KOPT-K1 (cell line): ENCODE measurements around the gene FOSL1.

Experiments
- H3K27ac ChIP-seq: fragments of 200-600 bp; sonication (generic); 2 replicates; pipeline ENCODE4 v1.5.1; 2016; ENCODE audit warnings: antibody characterized with exemption, mild to moderate bottlenecking, low read depth, low read length; ENCODE audit not compliant: poor library complexity, severe bottlenecking
- H3K36me3 ChIP-seq: fragments of 200-600 bp; sonication (generic); 2 replicates; pipeline ENCODE4 v1.5.1; 2017; ENCODE audit warnings: antibody characterized with exemption, mild to moderate bottlenecking, low read length, moderate library complexity; ENCODE audit not compliant: insufficient read depth
- H3K9me3 ChIP-seq: fragments of 200-600 bp; sonication (generic); 2 replicates; pipeline ENCODE4 v1.5.1; 2017; ENCODE audit warnings: antibody characterized with exemption, low read length, mild to moderate bottlenecking; ENCODE audit not compliant: insufficient read depth, poor library complexity, severe bottlenecking

FOSL1 gene

DNA sequence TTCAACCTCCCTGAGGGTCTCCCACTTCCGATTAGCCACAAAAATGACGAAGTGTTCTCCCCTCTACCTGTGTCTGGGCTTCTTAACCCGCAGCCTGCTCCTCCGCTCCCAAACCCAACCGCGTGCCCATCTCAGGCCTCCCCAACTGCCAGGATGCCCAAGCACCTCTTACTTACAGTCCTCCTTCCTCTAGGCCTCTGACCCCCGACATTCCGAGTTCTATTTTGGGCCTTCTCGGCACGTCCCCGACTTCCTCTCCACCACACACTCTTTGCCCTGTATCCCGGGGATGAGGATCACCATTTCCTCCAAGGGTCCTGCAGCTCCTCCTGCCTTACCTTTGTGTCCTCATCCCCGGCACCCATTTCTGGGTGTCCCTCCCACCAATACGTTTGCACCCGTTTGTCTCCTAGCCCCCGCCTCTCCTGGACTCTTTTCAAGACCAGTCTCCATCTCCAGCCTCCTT is 40.3 kb downstream of the FOSL1 start:
- no peaks in the 10 kb centered on the region for H3K9me3 ChIP-seq
- peaks cover 52% of the 10 kb centered on the region for H3K36me3 ChIP-seq
- H3K27ac ChIP-seq, result peak overlapping the region; percentile 91

DNA sequence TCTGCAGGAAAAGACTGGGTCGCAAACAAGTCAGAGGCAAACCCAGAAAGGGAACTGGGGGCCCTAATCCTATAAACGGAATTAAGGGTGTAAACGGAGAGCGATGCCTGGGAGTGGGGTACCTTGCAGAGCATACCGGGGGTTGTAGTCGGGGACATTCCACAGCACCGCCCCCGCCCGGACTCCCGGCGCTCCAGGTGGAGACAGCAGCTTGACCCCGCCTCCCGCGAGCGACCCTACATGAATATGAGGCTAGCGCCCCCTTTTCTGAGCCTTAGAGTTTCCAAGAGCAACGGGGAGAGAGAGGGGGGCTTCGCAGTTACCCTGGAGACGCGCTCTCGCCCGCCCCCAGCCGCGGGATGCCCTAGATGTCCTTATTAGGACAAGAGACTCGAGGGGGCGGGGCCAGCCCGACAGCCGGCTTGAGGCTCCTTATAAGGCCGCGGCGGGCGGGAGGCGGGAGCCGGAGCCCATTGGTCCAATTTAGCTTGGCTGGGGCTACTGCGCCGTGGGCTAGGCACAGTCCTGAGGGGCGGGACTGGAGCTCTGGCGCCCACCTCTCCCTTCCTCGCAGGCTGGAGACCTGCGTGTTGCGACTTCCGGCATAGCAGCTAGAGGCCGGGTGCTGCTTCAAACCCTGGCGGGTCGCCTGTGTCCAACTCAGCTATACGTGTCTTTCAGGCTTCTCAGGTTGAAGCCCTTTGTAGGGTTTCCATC is 40.9 kb downstream of the FOSL1 start:
- Histone ChIP-seq H3K36me3 (peaks cover 52% of the 10 kb centered on the region), H3K9me3 (no peaks in the 10 kb centered on the region), H3K27ac (peak overlapping the region; percentile 91)

DNA sequence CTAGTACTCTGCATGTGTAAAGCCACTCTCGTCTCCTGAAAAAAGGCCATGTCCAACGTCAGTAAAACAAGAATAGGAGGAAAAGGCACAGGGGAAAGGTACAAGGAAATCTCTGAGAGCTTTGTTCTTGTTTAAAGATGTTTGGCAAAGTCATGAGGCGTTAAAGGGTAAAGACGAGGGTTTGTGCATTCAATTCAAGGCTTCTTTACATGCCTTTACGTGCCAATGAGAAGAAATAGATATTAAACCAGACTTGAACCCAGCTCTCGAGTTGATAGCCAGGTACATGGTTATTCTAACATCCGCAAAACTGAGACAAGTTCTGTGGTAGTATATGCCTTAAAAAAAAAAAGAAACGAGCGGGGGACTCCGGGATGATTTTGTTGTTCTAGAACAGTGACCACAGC is 41.5 kb downstream of the FOSL1 start:
- Histone ChIP-seq H3K9me3 (no peaks in the 10 kb centered on the region), H3K36me3 (peaks cover 52% of the 10 kb centered on the region), H3K27ac (peak overlapping the region; percentile 91)

DNA sequence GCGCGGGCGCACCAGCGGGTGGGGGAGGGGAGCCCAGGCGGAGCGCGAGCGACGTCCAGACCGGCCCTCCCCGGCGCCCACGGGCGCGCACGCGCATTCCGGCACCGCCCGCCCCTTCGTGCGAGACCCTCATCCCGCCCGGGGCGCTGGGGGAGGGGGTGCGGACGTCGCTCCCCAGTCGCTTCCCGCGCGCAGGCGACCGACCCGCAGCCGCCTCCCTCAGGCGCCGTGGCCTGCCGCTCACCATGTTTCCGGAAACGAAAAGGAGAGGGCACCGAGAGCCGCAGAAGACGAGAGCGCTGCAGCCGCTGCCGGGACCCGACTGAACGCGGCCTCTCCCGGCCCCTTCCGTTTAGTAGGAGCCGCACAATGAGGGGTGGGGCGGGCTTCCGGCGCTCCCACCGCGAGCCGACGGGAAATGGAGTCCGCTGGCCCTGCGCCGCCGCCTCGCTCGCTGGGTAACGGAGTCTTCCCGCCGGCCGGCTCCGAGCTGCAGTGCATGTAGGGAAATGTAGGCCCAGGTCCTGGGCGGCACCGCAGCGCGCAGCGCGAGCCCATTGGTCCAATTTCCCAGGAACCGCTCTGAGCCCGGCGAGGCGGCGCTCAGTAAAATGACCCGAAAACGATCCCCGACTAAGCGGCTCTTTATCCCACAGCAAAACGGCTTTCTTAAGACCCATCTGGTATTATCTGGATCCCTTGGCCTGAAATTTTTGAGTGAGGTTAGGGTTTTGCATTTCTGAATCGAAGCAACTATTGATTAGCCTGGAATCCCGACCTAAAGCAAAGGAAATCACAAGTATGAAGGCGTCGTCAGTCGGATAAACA is 42.1 kb downstream of the FOSL1 start, which contains the start of gene CFL1:
TSS of gene CFL1 (minus strand) at position 328 of the 828 bp plus-strand sequence. CDS start at position 247, 81 bp downstream.
- H3K36me3 ChIP-seq, result peaks cover 52% of the 10 kb centered on the region

DNA sequence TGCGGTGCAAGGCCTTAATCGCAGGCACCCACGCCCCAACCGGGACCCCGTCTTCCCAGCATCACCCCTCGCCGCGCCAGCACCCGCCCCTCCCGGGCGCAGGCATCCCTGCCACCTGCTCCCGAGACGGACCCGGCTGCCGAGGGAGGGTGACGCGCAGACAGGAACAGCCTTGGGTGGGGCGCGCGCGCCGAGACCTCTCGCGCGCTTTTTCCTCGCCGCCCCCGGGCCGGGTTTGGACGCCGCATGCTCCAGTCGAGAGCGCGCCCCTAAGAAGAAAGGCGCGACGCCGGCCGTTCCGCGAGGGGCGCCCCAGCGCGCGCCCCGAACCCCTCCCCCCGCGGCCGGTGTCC is 42.7 kb downstream of the FOSL1 start:
- H3K36me3 ChIP-seq, result peaks cover 52% of the 10 kb centered on the region
- H3K9me3 ChIP-seq, result no peaks in the 10 kb centered on the region
- peak overlapping the region; percentile 91 for H3K27ac ChIP-seq

More for the DNA sequence above, 42.1 kb downstream of the FOSL1 start, which contains the start of gene CFL1:
- H3K9me3 ChIP-seq, result no peaks in the 10 kb centered on the region
- H3K27ac ChIP-seq, result peak within 1 kb of the TSS; percentile 91

DNA sequence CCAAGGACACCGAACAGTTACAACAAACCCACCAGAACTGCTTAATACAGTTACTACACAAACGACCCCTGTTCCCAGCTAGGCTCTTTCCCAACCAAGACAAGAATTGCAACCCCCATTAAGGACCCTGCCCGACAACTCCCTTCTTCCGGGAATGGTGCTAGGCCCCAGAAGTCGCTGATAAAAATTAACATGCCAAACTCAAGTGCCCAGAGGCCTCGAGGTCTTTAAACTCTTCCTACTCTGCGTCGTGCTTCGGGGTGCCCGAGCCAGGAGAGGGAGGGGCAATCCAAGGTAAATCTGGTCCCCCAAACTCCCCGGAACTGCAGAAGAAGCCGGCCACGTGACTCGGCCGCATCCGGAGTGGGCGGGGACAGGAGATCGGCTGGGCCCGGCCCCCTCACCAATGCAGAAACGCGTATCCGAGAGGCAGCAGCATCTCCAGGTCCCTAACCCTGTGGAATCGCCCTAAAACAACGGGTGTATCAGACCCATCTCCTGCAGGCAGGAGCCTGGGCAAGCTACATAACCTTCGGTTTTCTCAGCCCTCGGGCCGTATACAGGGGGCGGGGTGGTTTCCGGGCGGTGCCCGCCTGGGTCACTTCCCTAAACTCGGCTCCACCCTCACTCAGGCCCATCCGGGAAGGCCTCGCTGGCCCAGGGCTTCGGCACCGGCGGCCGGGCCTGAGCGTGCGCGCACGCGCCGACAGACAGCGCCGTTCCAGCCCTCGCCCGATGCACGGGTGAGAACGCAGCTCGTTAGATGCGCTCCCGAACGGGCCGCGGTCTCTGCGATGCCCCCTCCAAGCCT is 43.3 kb downstream of the FOSL1 start:
- no peaks in the 10 kb centered on the region for H3K9me3 ChIP-seq
- peak overlapping the region; percentile 91 for H3K27ac ChIP-seq
- H3K36me3 ChIP-seq, result peaks cover 52% of the 10 kb centered on the region

DNA sequence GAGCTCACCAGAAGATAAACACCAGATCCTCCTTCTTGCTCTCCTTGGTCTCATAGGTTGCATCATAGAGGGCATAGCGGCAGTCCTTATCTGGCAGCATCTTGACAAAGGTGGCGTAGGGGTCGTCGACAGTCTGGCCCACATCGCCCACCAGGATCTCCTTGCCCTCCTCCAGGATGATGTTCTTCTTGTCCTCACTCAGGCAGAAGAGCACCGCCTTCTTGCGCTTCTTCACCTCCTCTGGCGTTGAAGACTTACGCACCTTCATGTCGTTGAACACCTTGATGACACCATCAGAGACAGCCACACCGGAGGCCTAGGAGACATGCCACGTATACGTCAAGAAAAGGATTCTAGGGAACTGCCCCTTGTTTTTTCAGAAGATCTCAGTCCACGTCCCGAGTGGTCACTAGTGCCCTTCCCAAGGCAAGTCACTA is 44.2 kb downstream of the FOSL1 start:
- H3K27ac ChIP-seq, result peak overlapping the region; percentile 91
- H3K36me3 ChIP-seq, result peaks cover 58% of the 10 kb centered on the region
- H3K9me3 ChIP-seq, result peaks cover 4% of the 10 kb centered on the region

DNA sequence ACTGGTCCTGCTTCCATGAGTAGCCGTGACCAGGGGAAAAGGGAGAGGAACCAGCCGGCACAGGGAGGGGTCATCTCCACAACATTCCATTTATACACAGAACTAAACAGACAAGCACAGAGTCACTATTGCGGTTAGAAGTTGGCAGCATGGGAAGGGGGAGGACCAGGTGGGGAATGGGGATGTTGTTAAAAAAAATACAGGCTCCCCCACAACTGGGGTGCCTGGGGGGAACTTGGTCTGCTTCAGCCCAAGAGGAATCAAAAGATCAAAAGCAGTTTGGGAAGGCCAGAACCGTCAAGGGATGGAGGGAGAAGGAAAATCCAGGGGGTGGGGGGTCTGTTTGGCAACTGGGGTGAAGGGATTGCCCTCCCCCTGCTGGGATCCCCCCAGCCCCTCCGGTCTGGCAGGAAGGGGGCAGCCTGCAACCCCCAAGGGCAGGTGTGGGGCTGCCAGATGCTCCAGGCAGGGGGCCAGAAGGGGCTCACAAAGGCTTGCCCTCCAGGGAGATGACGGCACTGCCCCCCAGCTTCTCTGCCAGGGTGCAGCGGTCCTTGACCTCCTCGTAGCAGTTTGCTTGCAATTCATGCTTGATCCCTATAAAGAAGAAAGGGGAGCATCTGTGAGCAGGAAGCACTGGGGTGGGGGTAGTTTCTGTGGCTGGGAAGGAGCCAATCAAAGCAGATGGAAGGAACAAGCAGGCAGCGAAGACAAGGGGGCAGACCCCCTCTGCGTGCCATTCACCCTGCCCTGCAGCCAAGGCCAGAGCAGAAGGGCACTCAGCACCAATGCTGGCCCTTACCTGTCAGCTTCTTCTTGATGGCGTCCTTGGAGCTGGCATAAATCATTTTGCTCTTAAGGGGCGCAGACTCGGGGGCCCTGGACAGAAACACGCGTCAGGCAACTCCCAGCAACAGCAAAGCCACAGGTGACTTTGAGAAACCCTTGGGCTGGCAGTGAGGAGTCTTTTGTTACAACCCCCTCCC is 45.0 kb downstream of the FOSL1 start:
- peaks cover 62% of the 10 kb centered on the region for H3K36me3 ChIP-seq
- peaks cover 4% of the 10 kb centered on the region for H3K9me3 ChIP-seq
- no peak overlapping the region for H3K27ac ChIP-seq

DNA sequence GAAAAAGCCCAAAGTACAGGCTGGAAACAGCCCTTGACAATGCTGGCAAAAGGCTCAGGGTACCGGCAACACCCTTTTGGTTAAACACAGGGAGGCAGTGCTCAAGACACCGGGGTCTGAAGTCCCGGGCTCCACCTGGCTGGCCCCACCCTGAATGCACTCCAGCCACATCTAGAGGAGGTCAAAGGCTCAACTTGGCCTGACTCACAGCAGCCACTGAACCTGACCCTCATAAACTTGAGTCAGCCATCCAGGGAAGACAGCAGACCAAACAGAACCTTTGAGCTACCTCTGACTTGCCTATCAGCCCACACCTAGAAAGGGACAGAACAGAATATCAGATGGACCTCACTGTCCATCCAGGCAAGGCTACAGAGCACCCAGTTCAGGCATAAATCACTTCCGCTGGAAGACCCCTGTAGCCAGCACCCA is 46.0 kb downstream of the FOSL1 start:
- peaks cover 62% of the 10 kb centered on the region for H3K36me3 ChIP-seq
- H3K27ac ChIP-seq, result no peak overlapping the region
- peaks cover 4% of the 10 kb centered on the region for H3K9me3 ChIP-seq

DNA sequence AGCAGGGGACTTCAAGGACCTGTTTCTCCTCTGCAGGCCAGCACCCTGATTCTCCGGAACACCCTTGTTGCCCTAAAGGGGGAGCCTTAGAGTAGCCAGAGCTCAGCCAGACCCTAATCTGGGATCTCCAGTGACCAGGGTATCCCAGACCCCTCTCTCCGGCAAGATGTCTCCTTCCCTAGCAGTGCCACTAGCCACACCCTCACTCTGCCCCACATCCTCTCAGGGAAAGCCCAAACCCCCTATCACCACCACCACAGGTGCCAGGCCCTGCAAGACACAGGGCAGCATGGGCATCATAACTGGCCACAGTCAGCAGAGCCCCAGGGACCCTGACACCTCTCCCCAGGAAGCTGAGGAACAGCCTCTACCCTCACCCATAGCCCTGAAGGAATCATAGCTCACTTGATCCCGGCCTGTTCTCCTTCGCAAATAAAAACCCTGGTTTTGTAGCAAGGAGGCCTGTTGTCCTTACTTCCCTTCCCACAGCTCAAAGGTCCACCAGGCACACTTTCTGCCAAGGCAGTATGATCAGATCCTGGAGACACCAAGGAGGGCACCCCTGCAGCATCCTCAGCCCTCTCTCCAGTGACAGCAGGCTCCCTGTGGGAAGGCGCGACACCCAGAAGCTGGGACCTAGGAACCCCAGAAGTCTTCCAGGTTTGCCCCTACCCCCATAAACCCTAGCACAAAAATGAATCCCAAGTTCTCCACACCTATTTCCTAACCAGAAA is 46.8 kb downstream of the FOSL1 start:
- H3K36me3 ChIP-seq, result peaks cover 62% of the 10 kb centered on the region
- H3K27ac ChIP-seq, result no peak overlapping the region
- peaks cover 4% of the 10 kb centered on the region for H3K9me3 ChIP-seq

DNA sequence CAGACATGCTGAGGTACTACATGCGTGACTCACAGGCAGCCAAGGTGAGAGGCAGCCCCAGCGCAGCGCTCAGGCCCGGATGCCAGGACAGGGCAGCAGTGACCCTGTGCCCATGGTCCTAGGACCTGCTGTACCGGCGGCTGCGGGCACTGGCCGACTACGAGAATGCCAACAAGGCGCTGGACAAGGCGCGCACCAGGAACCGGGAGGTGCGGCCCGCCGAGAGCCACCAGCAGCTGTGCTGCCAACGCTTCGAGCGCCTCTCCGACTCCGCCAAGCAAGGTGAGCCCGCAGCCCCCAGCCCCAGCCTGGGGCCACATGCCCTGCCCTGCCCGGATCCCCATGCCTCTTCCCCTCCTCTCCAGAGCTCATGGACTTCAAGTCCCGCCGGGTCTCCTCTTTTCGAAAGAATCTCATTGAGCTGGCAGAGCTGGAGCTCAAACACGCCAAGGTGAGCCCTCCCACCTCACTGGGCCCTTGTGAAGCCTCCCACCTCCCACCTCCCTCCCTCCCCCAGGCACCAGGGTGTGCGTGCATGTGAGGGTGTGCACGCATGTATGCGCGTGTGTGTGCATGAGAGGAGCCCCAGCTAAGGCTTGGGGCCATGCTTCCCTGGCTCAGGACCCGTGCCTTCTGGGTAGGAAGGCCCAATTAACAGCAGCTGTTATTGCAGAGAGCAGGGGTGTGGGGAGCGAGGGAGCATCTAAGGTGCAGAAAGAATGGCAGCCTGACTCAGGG is 47.5 kb downstream of the FOSL1 start:
- Histone ChIP-seq H3K36me3 (peaks cover 62% of the 10 kb centered on the region), H3K27ac (no peak overlapping the region), H3K9me3 (peaks cover 4% of the 10 kb centered on the region)

DNA sequence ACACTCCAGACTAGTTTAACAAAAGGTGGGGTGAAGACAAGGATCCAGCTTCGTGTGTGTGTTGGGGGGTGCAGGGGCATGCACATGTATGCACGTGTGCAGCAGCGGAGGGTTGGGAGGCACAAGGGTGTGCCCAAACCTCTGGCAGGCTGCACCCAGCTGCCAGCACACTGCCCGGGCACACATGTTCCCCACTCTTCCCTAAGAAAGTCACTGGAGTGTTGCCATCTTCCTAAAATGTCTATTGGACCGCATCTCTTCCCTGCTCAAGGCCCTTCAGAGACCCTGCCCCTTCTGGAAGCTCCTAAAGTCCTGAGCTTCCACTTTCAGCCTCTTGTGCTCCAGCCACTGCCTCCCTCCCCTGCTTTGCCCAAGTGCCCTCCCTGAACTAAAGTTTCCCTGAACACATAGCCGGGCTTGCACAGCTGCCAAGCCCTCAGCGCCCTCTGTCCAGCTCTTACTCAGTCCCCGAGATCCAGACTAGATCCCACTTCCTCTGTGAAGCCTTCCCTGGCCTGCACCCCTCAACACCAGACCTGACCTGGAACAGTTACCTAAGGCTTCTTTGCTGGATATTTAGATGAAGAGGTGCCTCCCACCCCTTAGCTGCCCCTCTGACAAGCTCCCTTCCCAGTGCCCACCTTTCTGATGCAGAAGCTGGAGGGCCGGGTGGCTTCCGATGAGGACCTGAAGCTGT is 48.2 kb downstream of the FOSL1 start:
- Histone ChIP-seq H3K36me3 (peaks cover 62% of the 10 kb centered on the region), H3K27ac (no peak overlapping the region), H3K9me3 (peaks cover 4% of the 10 kb centered on the region)
